PFSK-1 (cell line): ENCODE results near the gene HSPA12B.

Source experiments
- FOXP2 ChIP-seq: optimal IDR thresholded peaks from 2 replicates; pipeline ENCODE3; 2011; ENCODE audit warnings: borderline replicate concordance, control low read depth, inconsistent platforms; ENCODE audit not compliant: insufficient read depth; ENCODE audit errors: extremely low read length, extremely low read depth
- REST ChIP-seq, 2 experiments: IDR thresholded peaks; 2 replicates each; pipeline versions ENCODE4 v1.6.1 to v1.8.0; 2011 to 2012; ENCODE audit warnings: low read depth in 2 of 2, low read length in 2 of 2, control low read depth in 1 of 2, inconsistent platforms in 1 of 2, mild to moderate bottlenecking in 1 of 2, moderate library complexity in 1 of 2; ENCODE audit not compliant: insufficient read depth in 1 of 2
- SIN3A ChIP-seq: IDR thresholded peaks from 2 replicates; pipeline ENCODE4 v1.6.1; 2012; ENCODE audit warnings: mild to moderate bottlenecking, low read length, moderate library complexity, borderline replicate concordance; ENCODE audit not compliant: insufficient read depth
- TAF1 ChIP-seq: IDR thresholded peaks from 2 replicates; pipeline ENCODE4 v1.6.1; 2012; ENCODE audit warnings: low read length, control low read depth, borderline replicate concordance; ENCODE audit not compliant: insufficient read depth

GRCh38 chr20:3763671-3764601 lies 31.5 kb downstream of the HSPA12B start:
- TF ChIP-seq SIN3A, result no peak
- TF ChIP-seq REST (IDR thresholded peaks at IDR 0.05; ENCODE audit: insufficient read depth in 1 of 2, low read depth in 2 of 2, low read length in 2 of 2), result no peak
- TF ChIP-seq TAF1, result no peak
- no peak for TF ChIP-seq FOXP2
